Skeletal muscle cell (primary cell): Measurements from ENCODE around the gene WDR83.
"Not testable (repeated sequence)": the region's sequence is repeated elsewhere in the genome, so short reads cannot be mapped to it uniquely, and the experiment has no call there.

ENCODE experiments used
- DNase-seq: peaks from one replicate; pipeline ENCODE4 v3.0.0-alpha.2; 2010; ENCODE audit warnings: low read depth
- H3K4me3 ChIP-seq: 2 replicates; pipeline ENCODE4 v1.5.1; 2011; ENCODE audit warnings: low read depth, mild to moderate bottlenecking, control low read depth, low read length, moderate library complexity

WDR83 gene

GRCh38 chr19:12705654-12706331 is 39.2 kb downstream of the WDR83 start:
- H3K4me3 ChIP-seq = no peak overlapping the region
- no peak for DNase-seq

DNA sequence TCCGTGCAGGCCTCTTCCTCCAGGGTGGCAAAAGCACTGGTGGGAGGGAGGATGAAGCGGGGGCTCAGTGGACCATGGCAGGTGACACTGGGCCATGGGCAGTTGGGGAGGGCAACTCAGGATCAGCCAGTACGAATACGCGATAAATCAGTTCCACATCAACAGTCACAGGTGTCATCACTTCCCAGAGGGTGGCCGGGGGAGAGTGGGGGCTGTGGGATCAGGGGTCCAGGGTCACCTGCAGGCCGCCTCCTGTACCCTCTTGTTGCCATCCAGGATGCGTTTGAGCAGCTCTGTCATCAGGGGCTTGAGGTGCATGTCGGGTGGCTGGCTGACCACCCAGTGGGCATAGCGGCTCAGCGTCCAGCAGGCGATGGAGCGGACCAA is 39.7 kb downstream of the WDR83 start:
- no peak overlapping the region for H3K4me3 ChIP-seq
- no peak for DNase-seq

DNA sequence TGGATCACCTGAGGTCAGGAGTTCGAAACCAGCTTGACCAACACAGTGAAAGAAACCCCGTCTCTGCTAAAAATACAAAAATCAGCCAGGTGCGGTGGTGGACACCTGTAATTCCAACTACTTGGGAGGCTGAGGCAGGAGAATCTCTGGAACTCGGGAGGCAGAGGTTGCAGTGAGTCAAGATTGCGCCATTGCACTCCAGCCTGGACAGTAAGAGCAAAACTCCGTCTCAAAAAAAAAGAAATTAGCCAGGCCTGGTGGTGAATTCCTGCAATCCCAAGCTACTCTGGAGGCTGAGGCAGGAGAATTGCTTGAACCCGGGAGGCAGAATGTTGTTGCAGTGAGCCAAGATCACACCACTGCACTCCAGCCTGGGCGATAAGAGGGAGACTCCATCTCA is 42.0 kb downstream of the WDR83 start:
- DNase-seq = no peak
- H3K4me3 ChIP-seq = no peak overlapping the region

GRCh38 chr19:12711187-12711586 is 44.6 kb downstream of the WDR83 start:
- H3K4me3 ChIP-seq = no peak overlapping the region
- no peak for DNase-seq

DNA sequence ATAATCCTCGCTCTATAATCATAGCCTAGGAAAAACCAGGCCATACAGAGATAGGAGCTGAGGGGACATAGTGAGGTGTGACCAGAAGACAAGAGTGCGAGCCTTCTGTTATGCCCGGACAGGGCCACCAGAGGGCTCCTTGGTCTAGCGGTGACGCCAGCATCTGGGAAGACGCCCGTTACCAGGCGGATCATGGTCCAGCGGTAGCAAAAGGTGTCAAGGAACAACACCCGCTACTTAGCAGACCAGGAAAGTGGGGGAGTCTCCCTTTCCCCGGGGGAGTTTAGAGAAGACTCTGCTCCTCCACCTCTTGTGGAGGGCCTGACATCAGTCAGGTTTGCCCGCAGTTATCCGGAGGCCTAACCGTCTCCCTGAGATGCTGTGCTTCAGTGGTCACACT is 45.5 kb downstream of the WDR83 start:
- H3K4me3 ChIP-seq, DNase-seq: not testable (repeated sequence)

DNA sequence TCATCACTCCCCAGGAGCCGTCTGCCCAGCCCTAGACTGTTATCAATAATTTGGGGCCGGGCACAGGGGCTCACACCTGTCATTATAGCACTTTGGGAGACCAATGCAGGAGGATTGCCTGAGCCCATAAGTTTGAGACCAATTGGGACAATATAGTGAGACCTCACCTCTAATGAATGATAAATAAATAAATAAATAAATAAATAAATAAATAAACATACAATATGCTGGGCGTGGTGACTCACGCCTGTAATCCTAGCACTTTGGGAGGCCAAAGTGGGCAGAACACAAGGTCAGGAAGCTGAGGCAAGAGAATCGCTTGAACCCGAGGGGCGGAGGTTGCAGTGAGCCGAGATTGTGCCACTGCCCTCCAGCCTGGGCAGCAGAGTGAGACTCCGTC is 46.7 kb downstream of the WDR83 start:
- not testable (repeated sequence) for H3K4me3 ChIP-seq, DNase-seq

GRCh38 chr19:12715102-12715501 is 48.5 kb downstream of the WDR83 start:
- H3K4me3 ChIP-seq = no peak overlapping the region

GRCh38 chr19:12715929-12716328 is 49.3 kb downstream of the WDR83 start:
- H3K4me3 ChIP-seq = no peak overlapping the region
- no peak for DNase-seq

More at GRCh38 chr19:12715102-12715501, 48.5 kb downstream of the WDR83 start:
- no peak for DNase-seq

DNA sequence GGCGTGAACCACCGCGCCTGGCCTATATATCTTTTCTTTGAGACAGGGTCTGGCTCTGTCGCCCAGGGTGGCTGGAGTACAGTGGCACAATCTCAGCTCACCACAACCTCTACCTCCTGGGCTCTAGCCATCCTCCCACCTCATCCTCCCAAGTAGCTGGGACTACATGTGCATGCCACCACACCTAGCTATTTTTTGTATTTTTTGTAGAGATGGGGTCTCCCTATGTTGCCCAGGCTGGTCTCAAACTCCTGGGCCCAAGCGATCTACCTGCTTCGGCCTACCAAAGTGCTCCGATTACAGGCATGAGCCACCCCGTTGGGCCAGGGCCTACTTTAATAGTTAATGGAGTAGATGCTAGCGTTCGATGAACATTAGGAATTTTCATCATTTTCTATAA is 53.7 kb downstream of the WDR83 start:
- no peak for DNase-seq
- peak overlapping the region; percentile 75 for H3K4me3 ChIP-seq

DNA sequence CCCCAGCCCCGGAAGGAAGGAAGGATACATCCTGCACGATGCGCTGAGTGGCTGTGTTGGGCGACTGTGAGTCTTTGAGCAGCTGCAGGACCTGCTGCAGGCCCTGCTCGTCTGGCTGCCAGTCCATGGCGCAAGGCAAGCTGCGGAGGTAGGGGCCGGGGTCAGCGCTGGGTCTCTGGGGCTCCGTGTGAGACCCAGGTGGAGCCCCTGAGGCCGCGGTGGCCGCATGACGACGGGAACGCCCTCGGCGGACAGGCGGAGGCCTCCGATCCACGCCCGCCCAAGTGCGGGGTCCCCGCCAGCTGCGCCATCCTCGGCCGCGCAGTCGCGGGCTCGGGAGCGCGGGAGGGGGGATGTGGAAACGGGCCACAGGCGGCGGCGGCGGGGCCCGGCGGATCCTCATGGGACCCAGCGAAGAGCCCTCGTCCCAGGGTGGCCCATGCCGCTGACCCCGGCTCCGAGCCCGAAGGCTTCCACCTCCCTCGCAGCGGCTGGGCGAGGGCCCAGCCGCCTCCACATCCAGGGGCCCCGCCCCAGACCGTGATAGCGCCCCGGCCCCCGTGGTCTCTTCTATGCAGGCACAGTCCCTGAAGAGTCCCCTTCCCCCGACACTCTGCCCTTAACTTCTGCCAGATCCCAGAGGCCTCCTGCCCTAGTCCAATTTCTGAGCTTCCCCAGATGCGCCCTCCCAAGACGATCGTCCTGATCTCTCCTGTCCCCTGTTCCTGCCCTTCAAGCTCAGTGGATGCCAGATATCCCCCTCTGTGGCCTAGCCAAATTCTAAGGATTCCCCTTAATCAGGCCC is 54.4 kb downstream of the WDR83 start:
- DNase-seq = no peak
- H3K4me3 ChIP-seq = peak overlapping the region; percentile 75

- peak; percentile 73 for DNase-seq
- H3K4me3 ChIP-seq = peak overlapping the region; percentile 75
These were observed 55.3 kb downstream of the WDR83 start for GRCh38 chr19:12721656-12722565.

GRCh38 chr19:12722566-12723380 is 56.2 kb downstream of the WDR83 start:
- peak; percentile 98 for DNase-seq
- H3K4me3 ChIP-seq = peak overlapping the region; percentile 75

- no peak for DNase-seq
- peak overlapping the region; percentile 75 for H3K4me3 ChIP-seq
These were observed 56.7 kb downstream of the WDR83 start for GRCh38 chr19:12723381-12723640.

DNA sequence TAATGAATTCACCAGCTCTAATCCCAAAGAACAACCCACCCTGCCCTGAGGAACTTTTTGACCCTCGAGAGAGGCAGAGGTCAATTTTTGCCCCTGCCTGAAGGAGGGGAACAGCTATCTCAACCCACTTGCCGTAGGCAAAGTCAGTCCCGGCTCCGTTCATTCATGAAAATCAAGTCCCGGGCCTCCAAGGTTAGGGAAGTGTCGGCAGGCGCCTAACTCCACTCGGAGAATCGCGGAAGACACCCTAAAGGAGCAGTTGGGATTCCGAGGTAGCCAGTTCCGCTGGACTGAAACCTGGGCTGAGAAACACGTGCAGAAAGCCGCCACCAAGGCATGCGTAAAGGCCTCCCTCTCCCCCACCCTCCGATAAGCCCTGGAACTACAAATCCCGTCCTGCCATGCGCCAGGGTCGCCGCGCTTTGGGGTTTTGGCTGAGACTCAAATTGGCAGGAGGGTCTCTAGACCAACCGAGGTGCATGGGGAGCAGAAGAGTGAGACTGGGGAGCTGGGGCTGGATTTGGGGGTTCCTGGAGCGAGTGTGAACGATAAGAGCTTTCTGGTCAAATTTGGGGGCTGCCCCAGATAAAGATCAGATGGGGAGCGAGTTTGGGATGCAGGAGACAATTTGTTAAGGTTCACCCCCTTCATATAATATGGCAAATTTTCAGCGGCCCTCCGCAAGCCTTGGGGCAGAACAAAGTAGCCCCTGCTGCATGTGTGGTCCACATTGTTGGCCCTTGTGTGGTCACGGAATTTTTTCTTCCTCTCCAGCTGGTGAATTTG is 57.2 kb downstream of the WDR83 start, which contains the start of gene TNPO2:
Gene TNPO2, minus strand, starts transcription at position 292 of the 786 bp plus-strand sequence. CDS start 2,955 bp downstream, outside the sequence.
- H3K4me3 ChIP-seq = peak within 1 kb of the TSS; percentile 75
- no peak for DNase-seq
